ENCODE measurements around the gene SPINK5.

- no peak for TF ChIP-seq POLR2A (IDR thresholded peaks at IDR 0.05)
- peak in 1 of 6 experiments; percentile 17 for TF ChIP-seq CTCF (IDR thresholded peaks at IDR 0.05)
These were observed 43.8 kb downstream of the SPINK5 start for GRCh38 chr5:148107608-148108007.

All from thyroid gland (tissue), 4 donors.